HL-60/S4 treated with retinoic acid at 250 ng/mL for 4 days and 3 days (cell line): ENCODE data around the gene TNRC18.

ENCODE experiments used
- in situ Hi-C: fragments of 300-500 bp; cut with MboI; formaldehyde crosslinking; loops from 2 replicates; pipeline ENCODE4 v1.7.0; 2022; ENCODE audit warnings: low sequenced_read_pairs

The TNRC18 gene

GRCh38 chr7:5423306-5423975 lies at the start of gene TNRC18:
TNRC18 (minus strand) TSS chr7:5423834; CDS start chr7:5421246, 2,588 bp downstream.
- in situ Hi-C loops, result no loop called here

GRCh38 chr7:5472432-5473315 lies 49.0 kb upstream of the TNRC18 start:
- in situ Hi-C loops, result loop anchor here (25.0 kb wide), 1 partner anchor 235 kb away; no protein-coding TSS in a partner anchor

GRCh38 chr7:5471623-5472022 lies 48.0 kb upstream of the TNRC18 start:
- in situ Hi-C loops, result loop anchor here (25.0 kb wide), 1 partner anchor 234 kb away; no protein-coding TSS in a partner anchor

- in situ Hi-C loops, result loop anchor here (25.0 kb wide), 1 partner anchor 234 kb away; no protein-coding TSS in a partner anchor
Observed at GRCh38 chr7:5470816-5471215, 47.2 kb upstream of the TNRC18 start.

GRCh38 chr7:5470167-5470532 lies 46.5 kb upstream of the TNRC18 start:
- in situ Hi-C loops, result loop anchor here (25.0 kb wide), 1 partner anchor 233 kb away; no protein-coding TSS in a partner anchor

GRCh38 chr7:5469375-5470166 lies 45.9 kb upstream of the TNRC18 start:
- in situ Hi-C loops, result loop anchor here (25.0 kb wide), 1 partner anchor 232 kb away; no protein-coding TSS in a partner anchor

GRCh38 chr7:5467645-5468044 lies 44.0 kb upstream of the TNRC18 start:
- in situ Hi-C loops, result loop anchor here (25.0 kb wide), 1 partner anchor 230 kb away; no protein-coding TSS in a partner anchor

GRCh38 chr7:5466551-5466950 lies 42.9 kb upstream of the TNRC18 start:
- in situ Hi-C loops, result loop anchor here (25.0 kb wide), 1 partner anchor 229 kb away; no protein-coding TSS in a partner anchor

- in situ Hi-C loops, result loop anchor here (25.0 kb wide), 1 partner anchor 226 kb away; no protein-coding TSS in a partner anchor
Observed at GRCh38 chr7:5463031-5463430, 39.4 kb upstream of the TNRC18 start.

- in situ Hi-C loops, result loop anchor here (25.0 kb wide), 1 partner anchor 225 kb away; no protein-coding TSS in a partner anchor
Observed at GRCh38 chr7:5462216-5462615, 38.6 kb upstream of the TNRC18 start.

GRCh38 chr7:5458921-5459480 lies 35.4 kb upstream of the TNRC18 start:
- in situ Hi-C loops, result loop anchor here (25.0 kb wide), 1 partner anchor 222 kb away; no protein-coding TSS in a partner anchor

- in situ Hi-C loops, result loop anchor here (25.0 kb wide), 1 partner anchor 220 kb away; no protein-coding TSS in a partner anchor
Observed at GRCh38 chr7:5457245-5457735, 33.7 kb upstream of the TNRC18 start.

GRCh38 chr7:5456409-5456808 lies 32.8 kb upstream of the TNRC18 start:
- in situ Hi-C loops, result loop anchor here (25.0 kb wide), 1 partner anchor 219 kb away; no protein-coding TSS in a partner anchor

GRCh38 chr7:5455581-5456219 lies 32.1 kb upstream of the TNRC18 start:
- in situ Hi-C loops, result loop anchor here (25.0 kb wide), 1 partner anchor 218 kb away; no protein-coding TSS in a partner anchor

- in situ Hi-C loops, result loop anchor here (25.0 kb wide), 1 partner anchor 218 kb away; no protein-coding TSS in a partner anchor
Observed at GRCh38 chr7:5455175-5455574, 31.5 kb upstream of the TNRC18 start.

- in situ Hi-C loops, result loop anchor here (25.0 kb wide), 1 partner anchor 217 kb away; no protein-coding TSS in a partner anchor
Observed at GRCh38 chr7:5454485-5454884, 30.9 kb upstream of the TNRC18 start.

GRCh38 chr7:5453566-5454075 lies 30.0 kb upstream of the TNRC18 start:
- in situ Hi-C loops, result loop anchor here (25.0 kb wide), 1 partner anchor 216 kb away; no protein-coding TSS in a partner anchor

- in situ Hi-C loops, result loop anchor here (25.0 kb wide), 1 partner anchor 216 kb away; no protein-coding TSS in a partner anchor
Observed at GRCh38 chr7:5452937-5453540, 29.4 kb upstream of the TNRC18 start.
